ENCODE data around the gene XPO5. TPM values are rescaled to one million over a fixed set of nuclear protein-coding genes. Genes with fewer than 3 reads are reported as not detected.
A peak's percentile ranks its signal among the peaks of the same experiment; 100 is the strongest.

Gene XPO5
- total and polyA plus RNA-seq, 9 of the 15 experiments (the other 6 are each of a cell fraction or from before 2014, with no cell fraction given) = 36.0 to 170 (median 99.1) TPM

GRCh38 chr6:43570876-43571441 is 4.9 kb downstream of the XPO5 start (continued):
- TF ChIP-seq SIX5 (IDR thresholded peaks at IDR 0.05; ENCODE audit: borderline replicate concordance in 1 of 2, insufficient read depth in 1 of 2, low read depth in 1 of 2, low read length in 2 of 2) = no peak
- no peak; the same call in 1 of the 2 replicates for TF ChIP-seq TRIM28 (IDR thresholded peaks at IDR 0.05)
- no peak for TF ChIP-seq SIN3A (IDR thresholded peaks at IDR 0.05; ENCODE audit: borderline replicate concordance in 2 of 2, control insufficient read depth in 1 of 2, low read depth in 2 of 2, low read length in 2 of 2)
- TF ChIP-seq TAF1 (IDR thresholded peaks at IDR 0.05; ENCODE audit: control insufficient read depth, extremely low read depth, insufficient read depth, low read length, severe bottlenecking) = no peak
- TF ChIP-seq CSDE1 (IDR thresholded peaks at IDR 0.05) = no peak
- TF ChIP-seq, protein P1, sequence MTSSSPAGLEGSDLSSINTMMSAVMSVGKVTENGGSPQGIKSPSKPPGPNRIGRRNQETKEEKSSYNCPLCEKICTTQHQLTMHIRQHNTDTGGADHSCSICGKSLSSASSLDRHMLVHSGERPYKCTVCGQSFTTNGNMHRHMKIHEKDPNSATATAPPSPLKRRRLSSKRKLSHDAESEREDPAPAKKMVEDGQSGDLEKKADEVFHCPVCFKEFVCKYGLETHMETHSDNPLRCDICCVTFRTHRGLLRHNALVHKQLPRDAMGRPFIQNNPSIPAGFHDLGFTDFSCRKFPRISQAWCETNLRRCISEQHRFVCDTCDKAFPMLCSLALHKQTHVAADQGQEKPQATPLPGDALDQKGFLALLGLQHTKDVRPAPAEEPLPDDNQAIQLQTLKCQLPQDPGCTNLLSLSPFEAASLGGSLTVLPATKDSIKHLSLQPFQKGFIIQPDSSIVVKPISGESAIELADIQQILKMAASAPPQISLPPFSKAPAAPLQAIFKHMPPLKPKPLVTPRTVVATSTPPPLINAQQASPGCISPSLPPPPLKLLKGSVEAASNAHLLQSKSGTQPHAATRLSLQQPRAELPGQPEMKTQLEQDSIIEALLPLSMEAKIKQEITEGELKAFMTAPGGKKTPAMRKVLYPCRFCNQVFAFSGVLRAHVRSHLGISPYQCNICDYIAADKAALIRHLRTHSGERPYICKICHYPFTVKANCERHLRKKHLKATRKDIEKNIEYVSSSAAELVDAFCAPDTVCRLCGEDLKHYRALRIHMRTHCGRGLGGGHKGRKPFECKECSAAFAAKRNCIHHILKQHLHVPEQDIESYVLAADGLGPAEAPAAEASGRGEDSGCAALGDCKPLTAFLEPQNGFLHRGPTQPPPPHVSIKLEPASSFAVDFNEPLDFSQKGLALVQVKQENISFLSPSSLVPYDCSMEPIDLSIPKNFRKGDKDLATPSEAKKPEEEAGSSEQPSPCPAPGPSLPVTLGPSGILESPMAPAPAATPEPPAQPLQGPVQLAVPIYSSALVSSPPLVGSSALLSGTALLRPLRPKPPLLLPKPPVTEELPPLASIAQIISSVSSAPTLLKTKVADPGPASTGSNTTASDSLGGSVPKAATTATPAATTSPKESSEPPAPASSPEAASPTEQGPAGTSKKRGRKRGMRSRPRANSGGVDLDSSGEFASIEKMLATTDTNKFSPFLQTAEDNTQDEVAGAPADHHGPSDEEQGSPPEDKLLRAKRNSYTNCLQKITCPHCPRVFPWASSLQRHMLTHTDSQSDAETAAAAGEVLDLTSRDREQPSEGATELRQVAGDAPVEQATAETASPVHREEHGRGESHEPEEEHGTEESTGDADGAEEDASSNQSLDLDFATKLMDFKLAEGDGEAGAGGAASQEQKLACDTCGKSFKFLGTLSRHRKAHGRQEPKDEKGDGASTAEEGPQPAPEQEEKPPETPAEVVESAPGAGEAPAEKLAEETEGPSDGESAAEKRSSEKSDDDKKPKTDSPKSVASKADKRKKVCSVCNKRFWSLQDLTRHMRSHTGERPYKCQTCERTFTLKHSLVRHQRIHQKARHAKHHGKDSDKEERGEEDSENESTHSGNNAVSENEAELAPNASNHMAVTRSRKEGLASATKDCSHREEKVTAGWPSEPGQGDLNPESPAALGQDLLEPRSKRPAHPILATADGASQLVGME (CRISPR knock-in tag; IDR thresholded peaks at IDR 0.05) = no peak
- no peak for TF ChIP-seq POLR2AphosphoS2 (IDR thresholded peaks at IDR 0.05; ENCODE audit: low read length)
- no peak for TF ChIP-seq MIER1 (IDR thresholded peaks at IDR 0.05; ENCODE audit: low read depth)
- no peak for TF ChIP-seq EZH2 (IDR thresholded peaks at IDR 0.05; ENCODE audit: borderline replicate concordance, low read depth, low read length)
- TF ChIP-seq BRD4 (IDR thresholded peaks at IDR 0.05) = no peak
- TF ChIP-seq ZNF280B (CRISPR knock-in tag; IDR thresholded peaks at IDR 0.05) = no peak
- TF ChIP-seq, protein P2, sequence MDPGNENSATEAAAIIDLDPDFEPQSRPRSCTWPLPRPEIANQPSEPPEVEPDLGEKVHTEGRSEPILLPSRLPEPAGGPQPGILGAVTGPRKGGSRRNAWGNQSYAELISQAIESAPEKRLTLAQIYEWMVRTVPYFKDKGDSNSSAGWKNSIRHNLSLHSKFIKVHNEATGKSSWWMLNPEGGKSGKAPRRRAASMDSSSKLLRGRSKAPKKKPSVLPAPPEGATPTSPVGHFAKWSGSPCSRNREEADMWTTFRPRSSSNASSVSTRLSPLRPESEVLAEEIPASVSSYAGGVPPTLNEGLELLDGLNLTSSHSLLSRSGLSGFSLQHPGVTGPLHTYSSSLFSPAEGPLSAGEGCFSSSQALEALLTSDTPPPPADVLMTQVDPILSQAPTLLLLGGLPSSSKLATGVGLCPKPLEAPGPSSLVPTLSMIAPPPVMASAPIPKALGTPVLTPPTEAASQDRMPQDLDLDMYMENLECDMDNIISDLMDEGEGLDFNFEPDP (CRISPR knock-in tag; IDR thresholded peaks at IDR 0.05) = no peak
- no peak for TF ChIP-seq NR1H2 (CRISPR knock-in tag; IDR thresholded peaks at IDR 0.05)
- no peak for TF ChIP-seq L3MBTL2 (IDR thresholded peaks at IDR 0.05)
- no peak for TF ChIP-seq BRF1 (IDR thresholded peaks at IDR 0.05; ENCODE audit: borderline replicate concordance, extremely low read depth, insufficient read length)
- TF ChIP-seq TBP (optimal IDR thresholded peaks at IDR 0.05; ENCODE audit: low read depth, low read length) = no peak
- no peak for TF ChIP-seq ZNF830 (CRISPR knock-in tag; IDR thresholded peaks at IDR 0.05)
- no peak for TF ChIP-seq SAP30 (IDR thresholded peaks at IDR 0.05; ENCODE audit: borderline replicate concordance, insufficient read depth, low read depth, low read length, poor library complexity, severe bottlenecking)
- TF ChIP-seq SPI1 (IDR thresholded peaks at IDR 0.05; ENCODE audit: borderline replicate concordance, low read depth, low read length) = no peak
- no peak for TF ChIP-seq PML (IDR thresholded peaks at IDR 0.05; ENCODE audit: low read length)
- 0 out of 2 replicates have a peak, but pooled peaks have one; percentile 62 for TF ChIP-seq ZNF41 (CRISPR knock-in tag; conservative IDR thresholded peaks at IDR 0.05)
